Measurements from ENCODE around the gene ANKRD11.
A peak's percentile ranks its signal among the peaks of the same experiment; 100 is the strongest.

ANKRD11 gene

DNA sequence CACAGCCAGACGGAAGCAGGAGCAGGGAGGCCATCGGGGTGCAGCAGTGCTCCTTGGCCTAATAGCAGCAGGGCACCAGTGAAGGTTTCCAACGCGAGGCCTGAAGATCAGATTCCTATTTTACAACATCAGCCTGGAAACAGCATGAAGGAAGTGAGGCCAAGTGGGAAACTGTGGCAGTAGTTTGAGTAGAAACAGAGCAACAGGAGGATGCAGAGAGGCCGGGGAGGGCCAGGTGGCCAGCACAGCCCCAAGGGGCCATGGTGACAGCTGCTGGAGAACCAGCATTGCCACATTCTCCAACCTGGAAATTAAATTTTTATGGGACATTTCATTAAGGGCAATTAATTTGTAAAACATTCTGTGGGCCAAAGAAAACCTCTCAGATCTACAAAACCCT lies 3.4 kb upstream of the ANKRD11 start:
- TF ChIP-seq CTCF (IDR thresholded peaks at IDR 0.05; ENCODE audit: low read length) = no peak
- TF ChIP-seq EZH2phosphoT487 (IDR thresholded peaks at IDR 0.05; ENCODE audit: low read length) = no peak
- TF ChIP-seq EZH2 (optimal IDR thresholded peaks at IDR 0.05; ENCODE audit: low read depth, low read length) = no peak

GRCh38 chr16:89491974-89492687 lies 1.8 kb upstream of the ANKRD11 start:
- peaks cover 8% of the 10 kb centered on the region; the same call in 1 of the 2 replicates for H3K4me1 ChIP-seq (ENCODE audit: low read length)
- peaks cover 5% of the 10 kb centered on the region for H3F3A ChIP-seq (ENCODE audit: insufficient read depth, low read length)
- peaks cover 36% of the 10 kb centered on the region for H3K79me2 ChIP-seq (ENCODE audit: low read length)
- H2AFZ ChIP-seq (ENCODE audit: low read length) = no peak overlapping the region
- no peaks in the 10 kb centered on the region for H3K27me3 ChIP-seq (replicated peaks; ENCODE audit: insufficient read depth, low read length)
- H3K27ac ChIP-seq (ENCODE audit: low read length) = no peak overlapping the region
- H3K4me2 ChIP-seq (ENCODE audit: low read depth, low read length) = peak overlapping the region; percentile 89; the same call in 1 of the 2 replicates
- peak overlapping the region; percentile 72; the same call in 1 of the 2 replicates for H3K4me3 ChIP-seq (ENCODE audit: low read length)
- TF ChIP-seq EZH2 (optimal IDR thresholded peaks at IDR 0.05; ENCODE audit: low read depth, low read length) = no peak
- no peak for TF ChIP-seq EZH2phosphoT487 (IDR thresholded peaks at IDR 0.05; ENCODE audit: low read length)
- TF ChIP-seq CTCF (IDR thresholded peaks at IDR 0.05; ENCODE audit: low read length) = no peak
- H3K9ac ChIP-seq (ENCODE audit: low read length) = no peak overlapping the region; the same call in 1 of the 2 replicates
- peaks cover 12% of the 10 kb centered on the region for H4K20me1 ChIP-seq (ENCODE audit: insufficient read depth, low read length)
- H3K9me3 ChIP-seq (replicated peaks; ENCODE audit: insufficient read depth, low read length) = no peaks in the 10 kb centered on the region
- no peaks in the 10 kb centered on the region for H3K36me3 ChIP-seq (replicated peaks; ENCODE audit: insufficient read depth, low read length)
- H3K9me2 ChIP-seq (replicated peaks; ENCODE audit: insufficient read depth, low read length) = no peaks in the 10 kb centered on the region
- no peak for DNase-seq

More for the DNA sequence above, 3.4 kb upstream of the ANKRD11 start:
- H3K79me2 ChIP-seq (ENCODE audit: low read length) = peaks cover 19% of the 10 kb centered on the region
- DNase-seq = no peak
- no peaks in the 10 kb centered on the region for H3K9me3 ChIP-seq (replicated peaks; ENCODE audit: insufficient read depth, low read length)
- no peak overlapping the region for H3K4me2 ChIP-seq (ENCODE audit: low read depth, low read length)
- H3K4me1 ChIP-seq (ENCODE audit: low read length) = no peaks in the 10 kb centered on the region
- 0 out of 2 replicates have a peak, but pooled peaks cover 2% of the 10 kb centered on the region for H4K20me1 ChIP-seq (ENCODE audit: insufficient read depth, low read length)
- no peak overlapping the region for H3K4me3 ChIP-seq (ENCODE audit: low read length)
- H3K27me3 ChIP-seq (replicated peaks; ENCODE audit: insufficient read depth, low read length) = no peaks in the 10 kb centered on the region
- no peak overlapping the region for H3K27ac ChIP-seq (ENCODE audit: low read length)
- H2AFZ ChIP-seq (ENCODE audit: low read length) = no peak overlapping the region
- H3K9ac ChIP-seq (ENCODE audit: low read length) = no peak overlapping the region
- H3F3A ChIP-seq (ENCODE audit: insufficient read depth, low read length) = no peaks in the 10 kb centered on the region
- H3K9me2 ChIP-seq (replicated peaks; ENCODE audit: insufficient read depth, low read length) = no peaks in the 10 kb centered on the region
- no peaks in the 10 kb centered on the region for H3K36me3 ChIP-seq (replicated peaks; ENCODE audit: insufficient read depth, low read length)

GRCh38 chr16:89491238-89491869 lies 993 bp upstream of the ANKRD11 start:
- H3K4me3 ChIP-seq (ENCODE audit: low read length) = peak overlapping the region; percentile 72
- H3K36me3 ChIP-seq (replicated peaks; ENCODE audit: insufficient read depth, low read length) = no peaks in the 10 kb centered on the region
- no peaks in the 10 kb centered on the region for H3K9me3 ChIP-seq (replicated peaks; ENCODE audit: insufficient read depth, low read length)
- H3K79me2 ChIP-seq (ENCODE audit: low read length) = peaks cover 43% of the 10 kb centered on the region
- H3K4me1 ChIP-seq (ENCODE audit: low read length) = peaks cover 8% of the 10 kb centered on the region; the same call in 1 of the 2 replicates
- no peaks in the 10 kb centered on the region for H3K27me3 ChIP-seq (replicated peaks; ENCODE audit: insufficient read depth, low read length)
- DNase-seq = no peak
- TF ChIP-seq CTCF (IDR thresholded peaks at IDR 0.05; ENCODE audit: low read length) = no peak; the same call in 1 of the 2 replicates
- TF ChIP-seq EZH2phosphoT487 (IDR thresholded peaks at IDR 0.05; ENCODE audit: low read length) = no peak
- no peak for TF ChIP-seq EZH2 (optimal IDR thresholded peaks at IDR 0.05; ENCODE audit: low read depth, low read length)
- H3K4me2 ChIP-seq (ENCODE audit: low read depth, low read length) = peak overlapping the region; percentile 89; the same call in 1 of the 2 replicates
- no peaks in the 10 kb centered on the region for H3K9me2 ChIP-seq (replicated peaks; ENCODE audit: insufficient read depth, low read length)
- peak overlapping the region; percentile 81 for H3K9ac ChIP-seq (ENCODE audit: low read length)
- peak overlapping the region; percentile 63; the same call in 1 of the 2 replicates for H2AFZ ChIP-seq (ENCODE audit: low read length)
- H3F3A ChIP-seq (ENCODE audit: insufficient read depth, low read length) = peaks cover 5% of the 10 kb centered on the region
- H3K27ac ChIP-seq (ENCODE audit: low read length) = peak overlapping the region; percentile 86; the same call in 1 of the 2 replicates
- peaks cover 14% of the 10 kb centered on the region for H4K20me1 ChIP-seq (ENCODE audit: insufficient read depth, low read length)

Measured in MM.1S (cell line).